ENCODE measurements around the gene CCDC51.
"Not testable (repeated sequence)": the region's sequence is repeated elsewhere in the genome, so short reads cannot be mapped to it uniquely, and the experiment has no call there.

CCDC51 gene

DNA sequence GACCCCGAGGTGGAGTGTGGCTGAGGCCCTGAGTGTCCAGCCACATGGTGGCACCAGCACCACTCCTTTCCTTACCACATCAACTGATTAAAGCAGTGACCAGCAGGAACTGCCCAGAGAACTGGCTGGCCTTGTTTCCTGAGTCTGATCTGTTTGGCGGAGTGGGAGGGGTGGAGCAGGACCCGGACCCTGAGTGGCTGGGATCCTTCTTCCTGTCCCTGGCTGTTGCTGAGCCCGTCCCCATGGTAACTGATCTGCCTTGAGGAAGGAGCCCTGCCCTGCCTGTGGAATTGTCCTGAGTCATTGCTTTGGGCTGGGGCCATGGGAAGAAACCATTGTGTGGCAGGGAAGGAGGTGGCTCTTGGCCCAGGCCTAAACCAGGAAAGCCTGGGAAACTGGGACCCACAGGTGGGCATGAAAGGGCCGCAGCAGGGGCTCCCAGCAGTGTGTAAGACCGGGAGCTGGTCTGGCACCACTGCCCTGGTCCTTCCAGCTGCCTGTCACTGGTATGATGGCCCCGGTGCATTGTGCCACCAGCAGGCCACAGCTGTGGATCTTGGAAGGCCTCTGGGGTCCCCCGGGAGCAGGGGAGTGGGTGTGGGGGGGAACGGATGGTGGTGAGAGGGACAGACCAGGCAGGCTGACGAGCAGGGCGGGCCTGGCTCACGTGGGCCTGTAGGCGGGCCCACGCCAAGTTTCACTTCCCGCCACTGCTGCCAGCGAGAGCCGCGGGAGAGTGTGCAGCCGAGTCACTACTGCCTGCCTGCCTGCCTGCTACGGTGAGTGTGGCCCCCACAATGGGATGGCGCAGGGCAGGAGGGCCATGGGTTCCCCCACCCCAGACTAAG, 25.8 kb upstream of the CCDC51 start:
- DNase-seq (ENCODE audit: low spot score): peak; percentile 100

DNA sequence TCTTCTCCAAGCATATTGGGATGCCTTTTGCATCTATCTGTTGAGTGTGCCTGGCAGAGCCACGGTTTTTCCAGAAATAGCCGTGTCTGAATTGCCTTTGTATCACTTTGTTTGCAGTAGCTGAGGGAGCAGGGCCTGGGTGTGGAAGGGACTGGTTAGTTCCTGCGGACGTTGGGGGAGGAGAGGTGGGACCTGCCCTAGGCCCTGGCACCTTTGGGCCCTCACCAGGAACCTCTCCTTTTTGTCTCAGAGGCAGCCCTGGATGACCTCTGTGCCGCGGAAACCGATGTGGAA, 25.3 kb upstream of the CCDC51 start:
- no peak for DNase-seq (ENCODE audit: low spot score)

DNA sequence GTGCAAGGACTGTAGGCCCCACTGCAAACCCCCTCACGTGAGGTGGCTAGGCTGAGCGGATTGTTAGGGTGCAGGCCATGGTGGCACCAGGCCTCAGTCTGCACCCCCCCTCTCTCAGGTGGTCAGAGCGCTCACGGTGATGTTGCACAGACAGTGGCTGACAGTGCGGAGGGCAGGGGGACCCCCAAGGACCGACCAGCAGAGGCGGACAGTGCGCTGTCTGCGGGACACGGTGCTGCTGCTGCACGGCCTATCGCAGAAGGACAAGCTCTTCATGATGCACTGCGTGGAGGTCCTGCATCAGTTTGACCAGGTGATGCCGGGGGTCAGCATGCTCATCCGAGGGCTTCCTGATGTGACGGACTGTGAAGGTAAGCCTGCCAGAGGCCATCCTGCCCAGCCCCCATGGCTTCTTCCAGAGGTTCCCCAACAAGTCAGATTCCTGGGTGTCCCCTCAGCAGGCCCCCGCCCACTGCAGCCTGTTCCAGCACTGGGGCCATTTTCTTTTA, 24.8 kb upstream of the CCDC51 start:
- DNase-seq (ENCODE audit: low spot score): no peak

DNA sequence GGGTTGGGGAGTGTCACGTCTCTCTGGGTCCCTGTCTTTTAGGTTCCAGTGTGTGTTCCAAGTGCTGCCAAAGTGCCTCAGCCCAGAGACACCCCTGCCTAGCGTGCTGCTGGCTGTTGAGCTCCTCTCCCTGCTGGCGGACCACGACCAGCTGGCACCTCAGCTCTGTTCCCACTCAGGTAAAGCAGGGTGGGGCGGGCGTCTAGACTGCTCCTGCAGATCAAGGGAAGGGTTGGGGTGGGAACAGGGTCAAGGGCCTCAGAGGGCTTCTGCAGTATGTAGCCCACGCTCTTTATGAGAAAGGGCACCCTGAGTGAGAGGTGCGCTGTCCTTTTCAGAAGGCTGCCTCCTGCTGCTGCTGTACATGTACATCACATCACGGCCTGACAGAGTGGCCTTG, 23.8 kb upstream of the CCDC51 start:
- DNase-seq (ENCODE audit: low spot score): no peak

DNA sequence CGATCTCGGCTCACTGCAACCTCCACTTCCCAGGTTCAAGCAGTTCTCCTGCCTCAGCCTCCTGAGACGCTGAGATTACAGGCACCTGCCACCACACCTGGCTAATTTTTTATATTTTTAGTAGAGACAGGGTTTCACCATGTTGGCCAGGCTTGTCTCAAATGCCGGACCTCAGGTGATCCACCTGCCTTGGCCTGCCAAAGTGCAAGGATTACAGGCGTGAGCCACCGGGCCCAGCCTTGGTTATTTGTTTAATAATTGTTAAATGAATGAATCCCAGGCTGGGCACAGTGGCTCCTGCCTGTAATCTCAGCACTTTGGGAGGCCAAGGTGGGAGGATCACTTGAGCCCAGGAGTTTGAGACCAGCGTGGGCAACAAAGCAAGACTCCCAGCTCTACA, 21.8 kb upstream of the CCDC51 start:
- DNase-seq (ENCODE audit: low spot score): not testable (repeated sequence)

DNA sequence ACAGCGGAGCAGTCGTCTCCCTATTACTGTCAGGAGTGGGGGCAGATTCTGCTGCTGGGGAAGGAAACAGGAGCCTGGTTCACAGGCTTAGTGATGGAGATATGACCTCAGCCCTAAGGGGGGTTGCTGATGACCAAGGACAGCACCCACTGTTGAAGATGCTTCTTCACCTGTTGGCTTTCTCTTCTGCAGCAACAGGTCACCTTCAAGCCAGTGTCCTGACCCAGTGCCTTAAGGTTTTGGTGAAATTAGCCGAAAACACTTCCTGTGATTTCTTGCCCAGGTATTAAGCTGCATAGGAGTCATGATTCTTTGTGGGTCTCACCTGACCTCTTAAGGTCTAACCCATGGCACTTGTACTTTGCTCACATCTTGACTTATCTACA, 20.6 kb upstream of the CCDC51 start:
- DNase-seq (ENCODE audit: low spot score): no peak

DNA sequence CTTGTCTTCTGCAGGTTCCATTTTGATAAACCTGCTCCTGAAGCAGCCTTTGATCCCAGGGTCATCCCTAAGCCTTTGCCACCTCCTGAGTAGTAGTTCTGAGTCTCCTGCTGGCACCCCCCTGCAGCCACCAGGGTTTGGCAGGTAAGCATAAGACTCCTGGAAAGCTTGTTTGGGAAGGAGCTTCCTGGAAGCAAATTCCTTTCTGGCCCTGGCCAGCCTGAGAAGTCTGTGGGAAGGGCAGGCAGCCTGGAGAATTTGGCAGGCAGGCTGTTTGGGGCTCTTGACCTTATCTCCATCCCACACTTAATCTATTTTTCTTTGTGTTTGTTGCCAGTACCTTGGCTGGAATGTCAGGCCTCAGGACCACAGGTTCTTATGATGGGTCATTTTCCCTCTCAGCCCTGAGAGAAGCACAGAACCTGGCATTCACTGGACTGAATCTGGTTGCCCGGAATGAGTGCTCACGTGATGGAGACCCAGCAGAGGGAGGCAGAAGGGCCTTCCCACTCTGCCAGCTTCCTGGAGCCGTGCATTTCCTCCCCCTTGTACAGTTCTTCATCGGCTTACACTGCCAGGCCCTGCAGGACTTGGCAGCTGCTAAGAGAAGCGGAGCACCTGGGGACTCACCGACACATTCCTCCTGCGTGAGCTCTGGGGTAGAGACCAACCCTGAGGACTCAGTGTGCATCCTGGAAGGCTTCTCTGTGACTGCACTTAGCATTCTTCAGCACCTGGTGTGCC, 20.0 kb upstream of the CCDC51 start:
- DNase-seq (ENCODE audit: low spot score): no peak

DNA sequence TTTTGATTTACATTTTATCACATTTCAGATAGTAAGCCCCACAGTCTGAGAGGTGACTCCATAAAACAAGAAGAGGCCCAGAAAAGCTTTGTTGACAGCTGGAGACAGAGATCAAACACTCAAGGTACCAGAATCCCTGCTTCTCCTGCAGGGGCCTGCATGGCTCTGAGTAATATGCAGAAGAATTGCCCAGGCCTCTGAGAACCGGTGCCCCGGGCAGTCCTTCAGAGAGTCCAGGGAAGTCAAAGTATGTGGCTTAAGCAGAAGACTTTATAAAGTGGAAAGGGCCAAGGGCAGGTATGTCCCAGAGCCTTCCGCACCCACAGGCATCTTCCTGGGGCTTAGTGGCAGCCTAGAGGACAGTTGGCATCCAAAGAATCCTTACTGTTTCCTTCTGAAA, 19.4 kb upstream of the CCDC51 start:
- no peak for DNase-seq (ENCODE audit: low spot score)

DNA sequence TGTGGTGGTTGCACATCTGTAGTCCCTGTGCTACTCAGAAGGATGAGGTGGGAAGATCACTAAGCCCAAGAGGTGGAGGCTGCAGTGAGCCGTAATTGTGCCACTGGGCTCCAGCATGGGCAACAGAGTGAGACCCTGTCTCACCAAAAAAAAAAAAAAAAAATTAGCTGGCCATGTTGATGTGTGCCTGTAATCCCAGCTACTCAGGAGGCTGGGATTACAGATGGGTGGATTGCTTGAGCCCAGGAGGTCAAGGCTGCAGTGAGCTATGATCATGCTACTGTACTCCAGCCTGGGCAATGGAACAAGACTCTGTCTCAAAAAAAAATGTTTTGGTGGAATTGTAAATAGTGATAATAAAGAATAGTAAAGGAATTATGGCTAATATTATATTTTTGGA, 16.5 kb upstream of the CCDC51 start:
- no peak for DNase-seq (ENCODE audit: low spot score)

DNA sequence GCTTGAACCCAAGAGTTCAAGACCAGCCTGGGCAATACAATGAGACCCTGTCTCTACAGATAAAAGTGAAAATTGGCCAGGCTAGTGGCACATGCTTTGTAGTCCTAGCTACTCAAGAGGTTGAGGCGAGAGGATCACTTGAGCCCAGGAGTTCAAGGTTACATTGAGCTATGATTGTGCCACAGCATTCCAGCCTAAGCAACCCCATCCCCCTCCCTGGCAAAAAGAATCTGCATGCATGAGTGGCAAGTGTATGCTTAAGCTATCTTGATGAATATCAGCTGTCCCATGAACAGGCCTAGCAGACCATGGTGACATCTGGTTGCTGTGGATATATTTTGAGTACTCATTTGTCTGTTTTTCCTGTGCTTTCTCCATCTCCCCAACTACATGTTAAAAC, 11.4 kb upstream of the CCDC51 start:
- no peak for DNase-seq (ENCODE audit: low spot score)

DNA sequence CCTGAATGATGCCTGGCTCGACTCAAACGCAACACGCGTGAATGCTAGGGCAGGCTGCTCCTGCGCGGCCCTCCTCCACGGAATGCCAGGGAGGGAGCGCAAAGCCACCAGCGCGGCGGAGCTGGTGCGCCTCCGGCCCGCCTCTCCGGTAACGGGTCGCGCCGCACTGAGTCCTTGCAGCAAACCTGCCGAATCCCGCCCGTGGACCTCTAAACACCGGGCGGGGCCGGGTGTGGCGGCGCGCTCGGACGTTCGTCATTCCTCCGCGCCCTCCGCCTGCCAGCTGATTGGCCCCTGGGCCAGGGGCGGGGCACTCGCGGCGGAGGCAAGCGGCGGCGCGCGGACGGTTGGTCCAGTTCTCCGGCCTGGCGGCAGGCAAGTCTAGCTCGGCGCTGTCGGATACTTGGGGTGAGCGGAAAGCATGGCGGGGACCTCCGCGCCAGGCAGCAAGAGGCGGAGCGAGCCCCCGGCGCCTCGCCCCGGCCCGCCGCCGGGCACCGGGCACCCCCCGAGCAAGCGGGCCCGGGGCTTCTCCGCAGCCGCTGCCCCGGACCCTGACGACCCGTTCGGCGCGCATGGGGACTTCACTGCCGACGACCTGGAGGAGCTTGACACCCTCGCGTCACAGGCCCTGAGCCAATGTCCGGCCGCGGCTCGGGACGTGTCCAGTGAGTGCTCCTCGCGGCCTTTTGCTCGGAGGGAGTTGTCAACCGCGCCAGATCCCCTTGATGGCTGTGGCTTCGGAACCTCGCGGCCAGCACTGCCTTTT, 6.7 kb upstream of the CCDC51 start, which contains the start of gene ATRIP:
ATRIP (plus strand) TSS at position 313 of the 769 bp plus-strand sequence; CDS start at position 422, 109 bp downstream.
- DNase-seq (ENCODE audit: low spot score): peak; percentile 90

DNA sequence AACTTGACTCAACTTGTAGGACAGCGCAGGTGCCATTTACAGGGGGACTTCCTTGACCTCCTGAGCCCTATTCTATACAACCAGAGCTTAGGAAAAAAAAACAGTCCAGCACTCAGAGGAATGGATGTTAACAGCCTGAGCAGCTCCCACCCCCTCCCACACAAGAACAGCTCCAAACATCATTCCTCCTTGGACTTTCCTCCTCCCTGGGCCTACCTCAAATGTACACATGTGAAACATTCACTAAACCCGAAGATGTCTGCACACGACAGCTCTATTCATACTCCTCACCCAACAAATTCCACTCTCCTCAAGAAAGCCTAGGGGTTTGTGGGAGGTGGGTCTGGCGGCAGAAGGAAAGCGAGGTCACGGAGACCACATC, 6.1 kb upstream of the CCDC51 start:
- DNase-seq (ENCODE audit: low spot score): no peak

DNA sequence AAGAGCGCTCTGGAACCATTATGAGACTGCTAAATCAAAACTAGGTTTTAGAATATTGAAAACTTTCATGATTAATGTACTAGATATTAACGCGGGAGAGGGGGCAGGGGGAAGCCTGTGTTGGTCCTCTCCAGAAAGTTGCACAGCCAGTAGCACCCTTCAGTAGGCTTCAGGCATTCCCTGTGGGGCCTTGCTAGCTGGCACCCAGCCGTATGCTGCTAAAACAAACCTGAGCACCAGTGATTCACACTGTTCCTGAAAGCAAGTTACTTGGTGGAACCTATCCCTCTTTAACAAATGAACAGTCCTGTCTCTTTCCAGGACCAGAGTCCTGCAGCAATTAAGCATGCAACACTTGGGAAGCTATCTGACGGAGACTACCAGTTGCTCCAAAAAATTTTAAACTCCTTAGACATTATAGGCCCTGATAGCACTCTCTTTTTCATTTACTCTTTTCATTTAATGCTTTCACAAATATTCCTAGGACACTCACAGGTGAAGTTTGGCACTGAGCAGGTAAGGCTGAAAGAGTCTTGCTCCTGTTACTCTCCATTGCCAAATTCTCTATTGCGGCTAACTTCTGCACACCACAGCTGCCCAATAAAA, 5.5 kb upstream of the CCDC51 start:
- peak; percentile 25 for DNase-seq (ENCODE audit: low spot score)

DNA sequence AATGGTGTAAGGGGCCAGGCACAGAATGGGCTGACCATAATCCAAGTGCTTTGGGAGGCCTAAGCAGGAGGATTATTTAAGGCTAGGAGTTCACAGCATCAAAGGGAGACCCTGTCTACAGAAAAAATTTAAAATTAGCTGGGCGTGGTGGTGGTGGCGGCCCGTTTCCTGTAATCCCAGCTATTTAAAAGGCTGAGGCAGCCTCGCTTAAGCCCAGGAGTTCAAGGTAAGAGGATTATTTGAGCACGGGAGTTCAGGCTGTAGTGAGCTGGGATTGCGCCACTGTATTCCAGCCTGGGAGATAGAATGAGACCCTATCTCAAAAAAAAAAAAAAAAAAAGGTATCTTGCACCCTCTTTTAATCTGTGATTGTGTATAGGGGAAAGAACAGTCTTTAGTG, 2.0 kb upstream of the CCDC51 start:
- no peak for DNase-seq (ENCODE audit: low spot score)

DNA sequence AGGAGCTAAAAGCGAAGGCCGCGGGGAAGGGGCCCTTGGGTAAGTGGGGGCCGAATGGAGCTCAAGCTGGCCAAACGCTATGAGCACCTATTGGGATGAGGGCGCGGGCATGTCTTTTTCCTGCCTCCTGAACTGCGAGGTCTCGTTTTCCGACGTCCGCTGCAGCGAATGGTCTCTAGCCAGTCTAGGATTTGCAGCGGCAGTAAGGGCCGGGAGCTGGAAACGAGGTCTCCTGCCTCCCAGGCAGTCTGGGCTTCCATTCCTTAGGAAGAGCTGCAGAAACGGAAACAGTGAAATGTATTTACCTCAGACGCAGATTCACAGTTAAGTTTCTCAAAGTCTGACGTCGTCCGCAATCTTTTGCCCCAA, 655 bp upstream of the CCDC51 start:
- DNase-seq (ENCODE audit: low spot score): peak; percentile 27

DNA sequence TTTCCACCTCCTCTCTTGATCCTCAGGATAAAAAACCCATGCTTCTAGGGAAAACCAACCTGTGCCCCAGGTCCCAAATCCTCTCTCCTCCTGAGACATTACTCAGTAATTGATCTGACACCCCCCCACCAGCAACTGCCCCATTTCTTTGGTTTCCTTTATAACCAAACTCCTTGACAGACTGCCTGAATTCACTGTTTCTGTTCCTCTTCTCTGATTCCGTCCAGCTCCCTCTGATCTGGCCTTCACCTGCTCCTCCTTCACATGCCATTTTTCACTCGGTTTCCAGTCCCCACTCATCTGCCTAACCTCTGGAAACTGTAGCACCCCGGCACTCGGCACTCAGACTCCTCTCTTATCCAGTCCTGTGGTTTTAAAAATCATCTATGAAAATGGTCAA, 2.1 kb downstream of the CCDC51 start:
- DNase-seq (ENCODE audit: low spot score): no peak

DNA sequence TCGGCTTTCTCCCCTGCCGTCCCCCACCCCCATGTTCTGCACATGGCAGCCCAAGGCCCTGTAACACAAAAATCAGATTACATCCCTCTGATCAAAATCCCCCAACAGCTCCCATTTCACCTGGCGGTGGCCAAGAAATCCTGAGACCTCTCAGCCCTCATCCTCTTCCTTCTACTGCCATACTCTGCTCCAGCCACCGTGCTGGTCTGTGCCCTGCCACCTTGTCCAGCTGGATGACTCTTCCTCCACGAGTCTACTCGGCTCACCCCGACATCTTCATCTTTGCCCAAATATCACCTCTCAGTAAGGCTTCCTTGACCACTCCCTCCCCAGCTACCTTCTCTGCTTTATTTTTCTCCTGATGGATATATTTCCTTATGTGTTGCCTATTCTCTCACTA, 3.1 kb downstream of the CCDC51 start:
- DNase-seq (ENCODE audit: low spot score): no peak

DNA sequence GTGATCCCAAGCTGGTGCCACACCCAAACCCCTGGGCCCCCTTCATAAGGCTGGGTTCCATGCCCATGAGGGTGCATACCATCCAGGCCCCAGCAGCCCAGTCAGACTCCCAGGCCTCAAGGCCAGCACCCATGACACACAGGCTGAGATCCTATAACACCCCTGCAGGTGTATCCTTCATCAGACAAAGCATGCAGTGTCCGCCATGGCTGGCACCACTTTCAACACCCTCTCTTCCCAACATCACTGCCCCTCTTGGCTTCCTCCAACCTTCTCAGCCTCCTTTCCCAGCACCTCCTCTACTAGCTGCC, 3.5 kb downstream of the CCDC51 start:
- DNase-seq (ENCODE audit: low spot score): no peak

DNA sequence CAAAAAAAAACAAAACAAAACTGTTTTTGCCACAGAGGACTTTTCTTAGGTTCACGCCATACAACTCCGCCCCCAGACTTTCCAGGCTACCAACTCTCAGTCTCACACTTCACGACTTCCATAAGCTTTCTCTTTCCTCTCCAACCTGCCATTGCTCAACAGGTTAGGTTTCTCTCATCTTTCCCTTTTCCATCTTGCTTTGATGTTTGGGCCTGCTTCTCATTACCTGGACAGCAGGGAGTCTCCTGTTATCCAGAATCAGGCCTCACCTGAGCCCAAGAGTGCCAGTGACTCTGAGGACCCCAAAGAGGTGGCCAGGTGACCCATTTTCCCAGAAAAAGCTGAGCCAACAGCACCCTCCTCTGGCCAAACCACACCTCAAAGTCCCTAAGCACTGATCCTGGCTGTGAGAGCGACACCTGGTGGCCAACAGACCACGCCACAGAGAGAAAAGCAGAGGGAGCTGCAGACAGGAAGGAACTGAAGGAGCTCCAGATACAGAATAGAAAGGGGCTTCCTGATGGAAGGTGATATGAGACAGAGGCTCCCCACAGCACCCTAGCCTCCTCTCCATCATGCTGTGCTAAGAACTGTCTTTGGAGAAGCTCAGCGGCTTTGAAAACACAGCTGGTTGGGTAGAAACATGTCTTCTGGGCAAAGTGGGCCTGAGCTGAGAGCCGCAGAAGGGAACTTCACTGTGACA, 4.0 kb downstream of the CCDC51 start:
- peak; percentile 87 for DNase-seq (ENCODE audit: low spot score)

DNA sequence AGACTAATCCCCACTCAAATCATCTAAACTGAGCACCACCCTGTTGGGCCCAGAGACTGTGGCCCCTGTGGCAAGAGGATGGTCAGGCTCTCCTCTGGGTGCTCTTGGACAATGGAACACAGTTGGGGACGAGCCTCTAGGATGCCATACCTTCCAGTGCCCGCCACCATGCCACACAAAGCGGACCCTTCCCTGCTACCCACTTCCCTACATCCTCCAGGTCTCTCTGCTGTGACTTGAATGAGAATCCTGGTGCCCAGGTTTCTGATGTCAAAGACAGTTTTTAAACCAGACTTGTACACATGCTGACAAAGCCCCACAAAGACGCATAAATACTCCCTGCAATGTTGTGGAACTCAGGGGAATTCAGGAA, 4.7 kb downstream of the CCDC51 start:
- DNase-seq (ENCODE audit: low spot score): no peak

DNA sequence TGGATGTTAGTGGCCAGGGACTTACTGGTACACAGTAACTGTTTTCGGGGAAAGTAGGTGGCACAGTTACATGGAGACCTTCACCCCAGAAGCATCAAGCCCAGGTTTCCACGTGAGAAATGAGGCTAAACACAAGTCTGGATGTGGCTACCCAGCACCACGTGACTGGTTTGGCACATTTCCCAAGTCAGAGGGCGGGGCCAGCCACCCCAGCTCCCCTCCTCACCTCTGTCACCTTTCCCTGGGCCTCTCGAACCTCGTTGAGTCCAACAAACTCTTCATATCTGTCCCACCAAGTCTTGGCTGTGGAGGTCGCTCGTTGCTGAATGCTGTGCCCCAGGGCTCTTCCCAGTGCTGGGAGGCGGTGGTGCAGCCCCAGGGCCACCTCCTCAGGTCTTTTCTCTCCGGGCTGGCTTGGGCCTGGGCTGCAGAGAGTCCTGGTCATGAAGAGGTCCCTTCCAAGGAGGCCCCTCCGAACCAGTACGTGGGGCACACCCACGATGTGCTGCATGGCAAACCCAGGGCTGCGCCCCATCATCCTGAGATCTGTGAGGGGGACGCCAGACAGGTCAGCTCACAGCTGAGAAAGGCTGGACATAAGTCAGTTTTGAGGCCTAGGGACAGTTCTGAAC, 5.2 kb downstream of the CCDC51 start:
- DNase-seq (ENCODE audit: low spot score): no peak

Data from kidney tubule cell (primary cell).